Nephron progenitor cell (in vitro differentiated cells): ENCODE data around the gene UBASH3B.

Source experiments
- DNase-seq: peaks from one replicate; pipeline ENCODE4 v3.0.0; 2021
- H3K27ac Mint-ChIP-seq: 2 replicates; pipeline ENCODE4 v1.8.0; 2021; ENCODE audit warnings: mild to moderate bottlenecking, moderate library complexity, mixed read lengths
- H3K27me3 Mint-ChIP-seq: 2 replicates; pipeline ENCODE4 v1.8.0; 2021; ENCODE audit warnings: mild to moderate bottlenecking, low read depth, mixed read lengths; ENCODE audit not compliant: poor library complexity
- H3K36me3 Mint-ChIP-seq: 2 replicates; pipeline ENCODE4 v1.8.0; 2021; ENCODE audit warnings: low read depth, mixed read lengths
- H3K4me1 Mint-ChIP-seq: 2 replicates; pipeline ENCODE4 v1.8.0; 2021; ENCODE audit warnings: mixed read lengths
- H3K4me3 Mint-ChIP-seq: 2 replicates; pipeline ENCODE4 v1.8.0; 2021; ENCODE audit warnings: mild to moderate bottlenecking, moderate library complexity, mixed read lengths
- H3K9me3 Mint-ChIP-seq: 2 replicates; pipeline ENCODE4 v1.8.0; 2021; ENCODE audit warnings: mild to moderate bottlenecking, moderate library complexity, mixed read lengths
- TF ChIP-seq, protein P1 (sequence below): fragments of 200-600 bp; sonication (generic); IDR thresholded peaks from 2 replicates; pipeline ENCODE4 v1.5.0; 2021; ENCODE audit warnings: antibody characterized with exemption

Gene UBASH3B

DNA sequence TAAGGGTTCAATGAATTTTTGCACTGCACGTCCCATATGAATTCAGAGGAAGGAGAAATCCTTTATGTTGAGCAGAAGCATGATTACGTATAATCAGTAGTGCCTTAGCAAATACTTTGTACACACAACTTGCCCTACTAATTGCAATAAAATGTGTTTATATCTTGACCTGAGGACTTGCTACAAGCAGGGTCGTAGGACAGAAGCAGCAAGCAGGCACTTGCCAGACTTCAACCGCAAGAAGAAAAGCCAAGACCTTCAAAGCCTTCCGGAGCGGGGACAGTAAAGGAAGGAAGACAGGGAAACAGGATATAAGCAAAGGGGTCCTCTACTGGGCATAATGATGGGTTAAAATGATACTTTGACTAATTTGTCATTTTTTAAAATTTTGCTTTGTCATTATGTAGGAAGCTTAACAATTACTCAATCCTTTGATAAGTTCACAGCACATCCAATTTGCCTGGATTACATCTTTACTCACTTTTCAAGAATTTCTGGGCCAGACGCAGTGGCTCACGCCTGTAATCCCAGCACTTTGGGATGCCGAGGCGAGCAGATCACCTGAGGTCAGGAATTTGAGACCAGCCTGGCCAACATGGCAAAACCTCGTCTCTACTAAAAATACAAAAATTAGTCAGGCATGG lies 23.2 kb upstream of the UBASH3B start:
- Mint-ChIP-seq H3K27ac (no peak overlapping the region), H3K4me3 (no peak overlapping the region), H3K9me3 (no peaks in the 10 kb centered on the region), H3K36me3 (no peaks in the 10 kb centered on the region), H3K27me3 (peaks cover 8% of the 10 kb centered on the region), H3K4me1 (peaks cover 32% of the 10 kb centered on the region)
- TF ChIP-seq, protein P1, sequence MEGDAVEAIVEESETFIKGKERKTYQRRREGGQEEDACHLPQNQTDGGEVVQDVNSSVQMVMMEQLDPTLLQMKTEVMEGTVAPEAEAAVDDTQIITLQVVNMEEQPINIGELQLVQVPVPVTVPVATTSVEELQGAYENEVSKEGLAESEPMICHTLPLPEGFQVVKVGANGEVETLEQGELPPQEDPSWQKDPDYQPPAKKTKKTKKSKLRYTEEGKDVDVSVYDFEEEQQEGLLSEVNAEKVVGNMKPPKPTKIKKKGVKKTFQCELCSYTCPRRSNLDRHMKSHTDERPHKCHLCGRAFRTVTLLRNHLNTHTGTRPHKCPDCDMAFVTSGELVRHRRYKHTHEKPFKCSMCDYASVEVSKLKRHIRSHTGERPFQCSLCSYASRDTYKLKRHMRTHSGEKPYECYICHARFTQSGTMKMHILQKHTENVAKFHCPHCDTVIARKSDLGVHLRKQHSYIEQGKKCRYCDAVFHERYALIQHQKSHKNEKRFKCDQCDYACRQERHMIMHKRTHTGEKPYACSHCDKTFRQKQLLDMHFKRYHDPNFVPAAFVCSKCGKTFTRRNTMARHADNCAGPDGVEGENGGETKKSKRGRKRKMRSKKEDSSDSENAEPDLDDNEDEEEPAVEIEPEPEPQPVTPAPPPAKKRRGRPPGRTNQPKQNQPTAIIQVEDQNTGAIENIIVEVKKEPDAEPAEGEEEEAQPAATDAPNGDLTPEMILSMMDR: no peak
- DNase-seq: no peak

DNA sequence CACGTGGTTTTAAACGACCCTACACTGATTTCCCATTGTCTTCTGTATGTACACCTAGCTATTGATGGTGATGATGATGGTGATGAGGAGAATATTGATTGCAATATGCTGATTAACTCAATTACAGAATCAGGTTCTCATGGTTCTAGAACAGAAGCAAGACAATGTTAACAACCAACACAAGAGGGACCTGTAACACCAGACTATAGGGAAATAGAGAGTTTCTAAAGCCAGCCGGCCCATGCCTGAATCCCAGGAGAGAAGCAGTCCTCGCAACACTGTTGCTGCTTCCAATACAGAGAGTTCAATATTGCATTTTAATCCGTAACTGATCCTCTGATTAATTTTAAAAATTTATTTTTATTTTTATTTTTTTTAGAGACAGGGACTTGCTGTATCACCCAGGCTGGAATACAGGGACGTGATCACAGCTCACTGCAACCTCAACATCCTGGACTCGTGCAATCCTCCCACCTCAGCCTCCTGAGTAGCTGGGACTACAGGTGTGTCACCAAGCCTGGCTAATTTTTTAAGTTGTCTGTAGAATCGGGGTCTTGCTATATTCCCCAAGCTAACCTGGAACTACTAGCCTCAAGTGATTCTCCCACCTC lies 22.2 kb upstream of the UBASH3B start:
- Mint-ChIP-seq H3K4me3 (no peak overlapping the region), H3K27me3 (peaks cover 11% of the 10 kb centered on the region), H3K27ac (no peak overlapping the region), H3K9me3 (no peaks in the 10 kb centered on the region), H3K36me3 (no peaks in the 10 kb centered on the region), H3K4me1 (peaks cover 32% of the 10 kb centered on the region)
- TF ChIP-seq, protein P1: peak; percentile 47
- DNase-seq: peak; percentile 13

DNA sequence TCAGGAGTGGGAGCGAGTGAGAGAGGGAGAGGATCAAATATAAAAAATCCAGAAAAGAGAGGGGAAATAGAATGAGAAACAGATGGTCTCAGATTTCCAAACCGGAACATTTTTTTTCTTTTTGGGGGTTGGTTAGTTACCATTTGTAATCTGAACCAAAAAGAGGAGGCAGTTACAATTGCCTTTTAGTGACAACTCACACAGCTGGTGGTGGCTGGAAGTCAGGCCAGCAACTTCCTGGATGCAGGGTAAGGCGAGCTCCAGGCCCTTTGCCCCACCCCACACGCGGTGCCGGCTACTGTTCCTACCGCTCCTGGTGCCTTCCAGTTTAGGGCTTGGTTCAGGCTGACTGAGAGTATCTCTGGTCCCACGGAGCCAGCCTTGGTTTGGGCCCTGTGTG lies 21.0 kb upstream of the UBASH3B start:
- Mint-ChIP-seq H3K36me3 (no peaks in the 10 kb centered on the region), H3K27me3 (peaks cover 14% of the 10 kb centered on the region), H3K9me3 (no peaks in the 10 kb centered on the region), H3K27ac (no peak overlapping the region), H3K4me1 (peaks cover 25% of the 10 kb centered on the region), H3K4me3 (no peak overlapping the region)
- DNase-seq: peak; percentile 30
- TF ChIP-seq, protein P1: no peak

DNA sequence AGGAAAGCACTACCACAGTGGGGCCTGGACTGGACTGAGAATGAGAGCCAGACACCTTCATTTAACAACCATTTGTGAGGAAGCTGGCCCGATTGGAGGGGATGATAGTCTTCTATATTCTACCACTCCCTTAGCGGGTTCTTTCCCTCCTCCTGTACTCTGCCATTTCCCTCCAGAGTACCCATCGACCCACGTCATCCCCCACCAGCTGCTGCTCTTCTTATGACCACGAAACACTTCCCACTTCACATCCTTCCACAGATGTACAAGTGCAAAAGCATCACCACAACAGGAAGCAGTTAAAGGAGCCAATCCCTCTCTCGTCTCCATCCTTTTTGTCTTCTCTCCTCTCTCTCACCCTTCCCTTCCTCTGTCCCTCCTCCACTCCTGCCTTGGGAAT lies 18.0 kb upstream of the UBASH3B start:
- H3K27me3 Mint-ChIP-seq: peaks cover 17% of the 10 kb centered on the region
- H3K27ac Mint-ChIP-seq: no peak overlapping the region
- H3K4me1 Mint-ChIP-seq: peaks cover 21% of the 10 kb centered on the region
- TF ChIP-seq, protein P1: no peak
- H3K4me3 Mint-ChIP-seq: no peak overlapping the region
- H3K9me3 Mint-ChIP-seq: no peaks in the 10 kb centered on the region
- H3K36me3 Mint-ChIP-seq: no peaks in the 10 kb centered on the region
- no peak for DNase-seq

DNA sequence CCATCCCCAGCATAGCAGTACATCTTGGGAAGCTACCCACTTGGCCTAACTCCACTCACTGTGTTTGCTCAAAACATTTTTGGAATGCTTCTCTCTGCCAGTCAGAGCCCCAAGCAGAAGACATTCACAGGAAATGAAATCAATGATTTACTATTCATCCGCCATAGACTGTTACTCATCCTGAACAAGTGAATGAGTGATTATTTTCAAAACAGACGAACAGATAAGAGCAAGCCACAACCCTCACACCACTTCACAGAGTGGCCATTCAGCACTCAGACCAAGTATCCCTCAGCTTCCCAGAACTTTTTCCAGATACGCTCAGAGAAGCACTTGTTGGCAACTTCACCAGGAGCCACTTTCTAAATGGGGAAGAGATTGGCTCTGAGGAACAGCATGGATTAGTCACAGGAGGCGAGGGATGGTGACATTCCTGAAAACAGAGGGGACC lies 13.0 kb upstream of the UBASH3B start:
- Mint-ChIP-seq H3K9me3 (no peaks in the 10 kb centered on the region), H3K4me3 (no peak overlapping the region), H3K27me3 (peaks cover 17% of the 10 kb centered on the region), H3K27ac (peak overlapping the region; percentile 54), H3K36me3 (no peaks in the 10 kb centered on the region), H3K4me1 (peaks cover 11% of the 10 kb centered on the region)
- TF ChIP-seq, protein P1: no peak
- DNase-seq: no peak

DNA sequence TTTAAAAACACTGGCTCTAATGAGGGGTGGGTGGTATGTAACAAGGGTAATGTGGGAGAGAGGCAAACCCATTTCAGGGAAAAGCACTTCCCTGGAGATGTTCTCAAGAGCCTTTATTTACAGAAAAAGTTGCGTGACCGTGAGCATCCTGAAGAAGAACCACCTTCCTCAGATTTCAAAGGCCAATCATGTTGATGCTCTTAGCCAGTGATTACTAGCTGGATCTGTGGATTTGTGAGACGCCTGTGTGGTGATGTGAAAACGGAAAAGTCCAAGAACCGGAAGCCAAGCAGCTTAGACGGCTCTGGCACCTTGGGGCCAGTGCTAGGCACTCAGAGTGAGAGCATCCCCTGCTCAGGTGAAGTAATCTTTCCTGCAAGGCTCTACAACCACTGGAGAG lies 12.6 kb upstream of the UBASH3B start:
- H3K4me1 Mint-ChIP-seq: peaks cover 11% of the 10 kb centered on the region
- peak overlapping the region; percentile 54 for H3K27ac Mint-ChIP-seq
- DNase-seq: no peak
- no peak overlapping the region for H3K4me3 Mint-ChIP-seq
- no peaks in the 10 kb centered on the region for H3K9me3 Mint-ChIP-seq
- H3K27me3 Mint-ChIP-seq: peaks cover 17% of the 10 kb centered on the region
- TF ChIP-seq, protein P1: no peak
- no peaks in the 10 kb centered on the region for H3K36me3 Mint-ChIP-seq
